HG02852 (cell line): ENCODE results near the gene SIK2.
A peak's percentile ranks its signal among the peaks of the same experiment; 100 is the strongest.
"Not testable (repeated sequence)": the region's sequence is repeated elsewhere in the genome, so short reads cannot be mapped to it uniquely, and the experiment has no call there.

ENCODE experiments used
- ATAC-seq: cut with Tn5 transposase; IDR thresholded peaks from one replicate; pipeline ENCODE4 v1.9.1; 2021; ENCODE audit warnings: mild to moderate bottlenecking, moderate library complexity; ENCODE audit not compliant: unreplicated experiment

Gene SIK2

GRCh38 chr11:111748035-111748804, 146.0 kb downstream of the SIK2 start:
- ATAC-seq: no peak

GRCh38 chr11:111749646-111750045, 147.4 kb downstream of the SIK2 start:
- no peak for ATAC-seq

- no peak for ATAC-seq
Measured at GRCh38 chr11:111756097-111756496, 153.8 kb downstream of the SIK2 start.

GRCh38 chr11:111759376-111759775, 157.1 kb downstream of the SIK2 start:
- no peak for ATAC-seq

- ATAC-seq: no peak
Measured at GRCh38 chr11:111759778-111760407, 157.6 kb downstream of the SIK2 start.

DNA sequence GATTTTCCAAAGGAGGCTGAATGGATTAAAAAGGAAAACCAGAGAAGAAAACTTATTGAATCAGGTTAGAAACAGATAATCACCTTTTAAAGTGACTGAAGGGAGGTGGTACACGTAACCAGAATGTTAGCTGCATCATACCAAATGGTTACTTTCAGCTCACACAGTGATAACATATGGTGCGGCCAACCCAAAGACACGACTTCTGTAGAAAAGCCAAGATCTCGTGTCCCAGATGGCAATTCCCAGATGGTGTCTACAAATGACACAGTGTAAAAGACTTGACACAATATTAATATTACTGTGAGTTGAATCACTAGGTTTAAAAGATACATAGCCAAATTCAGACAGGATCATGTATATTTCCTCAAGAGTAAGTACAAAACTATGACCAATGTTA, 158.8 kb downstream of the SIK2 start:
- ATAC-seq: no peak

DNA sequence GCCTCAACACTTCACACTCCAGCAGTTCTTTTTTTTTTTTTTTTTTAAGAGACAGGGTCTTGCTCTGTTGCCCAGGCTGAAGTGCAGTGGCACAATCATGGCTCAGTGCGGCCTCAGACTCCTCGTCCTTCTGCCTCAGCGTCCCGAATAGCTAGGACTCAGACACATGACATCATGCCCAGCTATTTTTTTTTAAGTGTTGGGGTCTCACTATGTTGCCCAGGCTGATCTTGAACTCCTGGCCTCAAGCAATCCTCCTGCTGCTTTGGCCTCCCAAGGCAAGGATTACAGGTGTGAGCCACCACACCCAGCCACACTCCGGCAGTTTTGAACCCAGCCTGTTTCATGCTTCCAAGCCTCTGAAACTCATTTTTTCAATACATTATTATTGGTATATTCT, 160.3 kb downstream of the SIK2 start:
- ATAC-seq: no peak

DNA sequence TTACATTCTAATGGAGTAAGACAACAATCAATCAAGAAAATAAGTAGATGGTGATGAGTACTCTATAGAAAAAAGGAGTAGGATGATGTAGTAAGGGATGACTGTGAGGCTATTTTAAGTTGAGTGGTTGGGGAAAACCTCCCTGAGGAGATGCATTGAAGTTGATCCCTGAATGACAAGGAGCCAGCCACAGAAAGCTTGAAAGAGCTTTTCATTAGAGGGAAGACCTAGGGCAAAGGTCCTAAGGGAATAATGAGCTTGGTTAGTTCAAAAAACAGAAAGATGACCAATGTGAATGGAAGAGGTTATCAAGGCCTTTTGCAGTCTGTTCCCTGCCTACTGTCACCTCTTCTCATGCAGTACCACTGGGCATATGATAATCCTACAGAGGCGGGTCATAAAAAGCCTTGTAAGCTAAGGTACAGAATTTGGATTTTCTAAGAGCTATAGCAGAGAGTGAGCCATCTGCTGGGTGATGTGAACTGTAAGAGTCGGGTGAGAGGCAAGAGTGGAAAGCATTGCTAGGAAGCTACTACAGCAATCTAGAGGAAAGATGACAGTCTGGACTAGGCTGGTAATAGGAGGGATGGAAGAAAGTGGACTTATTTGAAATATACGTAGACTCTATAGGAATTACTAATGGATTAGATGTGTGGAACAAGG, 160.9 kb downstream of the SIK2 start:
- ATAC-seq: no peak

- ATAC-seq: no peak
Measured at GRCh38 chr11:111764621-111765020, 162.4 kb downstream of the SIK2 start.

DNA sequence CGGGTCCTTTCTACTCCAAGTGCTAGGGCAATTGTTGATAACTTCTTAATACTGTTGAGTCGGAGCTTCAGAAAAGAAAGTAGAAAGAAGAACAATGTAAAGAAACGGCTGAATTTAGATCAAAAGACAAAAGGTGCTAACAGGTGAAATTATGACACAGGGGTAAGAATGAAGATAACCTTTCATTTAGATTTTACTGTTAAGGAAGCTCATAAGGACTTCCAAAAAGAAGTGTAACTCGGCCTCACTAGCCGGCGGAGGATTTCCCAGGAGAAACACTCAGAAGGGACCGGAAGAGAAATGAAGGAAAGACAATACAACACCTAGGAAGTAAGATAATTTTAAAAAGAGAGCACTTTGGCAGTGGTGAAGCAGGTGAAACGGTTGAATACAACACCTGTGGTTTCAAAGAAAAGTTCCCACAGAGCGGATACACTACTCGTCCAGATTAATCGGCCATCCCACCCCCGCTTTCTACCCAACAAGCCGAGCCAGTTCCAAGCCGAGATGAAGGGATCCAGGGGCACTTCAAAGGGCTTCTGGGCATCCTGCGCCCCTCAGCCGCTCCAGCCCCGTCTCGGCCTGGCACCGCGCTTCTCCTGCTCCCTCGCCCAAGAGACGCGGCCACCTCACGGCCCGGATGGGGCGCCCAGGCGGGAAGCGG, 163.2 kb downstream of the SIK2 start:
- ATAC-seq: peak; percentile 40

DNA sequence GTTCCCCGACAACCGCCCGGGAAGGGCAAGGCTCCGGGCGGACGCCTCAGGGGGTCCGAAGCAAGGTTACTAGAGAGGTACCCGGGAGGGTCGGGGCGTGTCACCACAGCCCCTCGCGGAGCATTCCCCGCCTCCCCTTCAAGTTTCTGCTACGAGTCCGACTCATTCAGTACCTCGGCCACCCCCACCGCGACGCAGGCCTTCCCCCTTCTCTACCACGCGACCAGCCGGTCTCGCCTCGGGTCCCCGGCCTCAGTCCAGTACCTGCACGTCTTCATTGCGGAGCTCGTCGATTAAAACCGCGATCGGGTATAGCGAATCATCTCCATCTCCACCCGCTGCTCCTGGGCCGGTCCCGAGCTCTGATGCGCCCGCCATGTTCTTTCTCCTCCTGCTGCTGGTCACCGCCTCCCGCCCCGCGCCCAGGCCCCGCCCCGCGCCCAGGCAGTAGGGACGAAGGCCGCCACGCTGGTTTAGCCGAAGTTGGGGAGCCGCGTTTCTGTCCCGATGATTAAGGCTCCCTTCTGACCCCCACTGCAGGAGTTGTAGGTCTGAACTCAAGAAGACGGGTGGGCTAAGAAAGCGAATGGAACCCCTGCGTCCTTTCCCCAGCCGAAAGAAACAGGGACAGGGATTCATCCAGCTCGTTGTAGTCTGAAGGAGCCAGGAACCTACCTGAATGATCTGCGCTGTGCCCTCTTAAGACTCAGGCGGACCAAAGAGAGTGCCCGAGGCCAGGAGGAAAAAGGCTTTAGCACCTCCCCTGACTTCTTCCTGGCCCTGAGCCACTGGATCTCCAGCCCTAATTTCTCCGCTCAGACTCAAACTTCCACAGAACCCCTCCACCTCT, 164.0 kb downstream of the SIK2 start, which contains the start of gene PPP2R1B:
Gene PPP2R1B (minus strand): TSS at position 406 of the 850 bp plus-strand sequence. CDS start 28 bp downstream, at position 378.
- peak; percentile 88 for ATAC-seq

DNA sequence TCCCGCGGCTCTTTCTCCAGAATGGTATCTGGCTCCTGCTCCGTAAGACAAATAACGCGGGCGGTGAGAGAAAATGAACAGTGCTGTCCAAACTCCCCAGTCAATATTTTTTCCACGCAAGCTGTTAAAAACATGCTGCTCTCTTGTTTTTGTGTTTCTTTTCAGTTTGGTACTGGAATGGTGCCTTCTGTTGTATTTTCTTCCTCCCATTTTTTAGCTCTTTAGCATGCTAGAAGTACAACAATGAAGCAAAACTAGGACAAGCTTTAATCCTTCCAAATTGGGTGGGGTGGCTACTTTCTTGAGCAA, 164.5 kb downstream of the SIK2 start:
- no peak for ATAC-seq

- no peak for ATAC-seq
Measured at GRCh38 chr11:111770581-111771134, 168.4 kb downstream of the SIK2 start.

DNA sequence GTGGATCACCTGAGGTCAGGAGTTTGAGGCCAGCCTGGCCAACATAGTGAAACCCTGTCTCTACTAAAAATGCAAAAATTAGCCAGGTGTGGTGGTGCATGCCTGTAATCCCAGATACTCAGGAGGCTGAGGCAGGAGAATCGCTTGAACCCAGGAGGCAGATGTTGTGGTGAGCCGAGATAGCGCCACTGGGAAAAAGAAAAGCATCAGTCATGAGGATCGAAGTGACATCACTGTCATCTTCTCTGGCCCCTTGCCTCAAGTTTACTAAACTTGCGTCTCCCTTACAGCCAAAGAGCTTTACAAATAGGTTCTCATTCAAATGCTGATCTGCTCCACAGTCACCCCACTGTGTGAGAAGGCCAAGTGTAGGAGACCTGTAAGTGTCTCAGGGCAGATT, 169.0 kb downstream of the SIK2 start:
- ATAC-seq: not testable (repeated sequence)

DNA sequence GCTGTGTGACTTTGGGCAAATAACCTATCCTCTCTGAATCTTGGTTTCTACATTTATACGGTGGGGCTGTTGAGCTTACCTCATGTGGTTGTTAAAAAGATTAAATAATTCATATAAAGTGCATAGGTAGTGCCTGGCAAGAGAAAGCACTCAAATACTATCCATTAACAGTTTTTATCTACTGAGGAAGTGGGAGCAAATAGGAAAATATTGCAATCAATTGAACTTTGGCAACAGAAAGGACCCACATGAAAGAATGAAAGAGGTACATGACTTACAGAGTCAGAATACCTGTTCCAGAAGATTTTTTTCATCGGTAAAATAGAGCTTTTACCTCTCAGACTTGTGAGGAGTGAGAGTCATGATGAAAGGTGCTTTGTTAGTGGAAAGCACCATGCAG, 170.3 kb downstream of the SIK2 start:
- ATAC-seq: no peak

- ATAC-seq: no peak
Measured at GRCh38 chr11:111774955-111775710, 172.9 kb downstream of the SIK2 start.

- peak; percentile 97 for ATAC-seq
Measured at GRCh38 chr11:111776398-111777093, 174.3 kb downstream of the SIK2 start.

GRCh38 chr11:111777094-111778046, 175.1 kb downstream of the SIK2 start:
- ATAC-seq: peak; percentile 50
